Endothelial cell (in vitro differentiated cells): ENCODE measurements around the gene CERKL. TPM values are rescaled to one million over a fixed set of nuclear protein-coding genes. Genes with fewer than 3 reads are reported as not detected.

Experiments
- DNase-seq: peaks from one replicate; pipeline ENCODE4 v3.0.0; 2021; ENCODE audit warnings: low spot score
- H3K27ac Mint-ChIP-seq: one replicate; pipeline ENCODE4 v1.8.0; 2021; ENCODE audit warnings: mixed read lengths, inconsistent platforms; ENCODE audit not compliant: unreplicated experiment
- H3K27me3 Mint-ChIP-seq: one replicate; pipeline ENCODE4 v1.8.0; 2021; ENCODE audit warnings: mild to moderate bottlenecking, moderate library complexity, mixed read lengths, inconsistent platforms; ENCODE audit not compliant: unreplicated experiment
- H3K36me3 Mint-ChIP-seq: one replicate; pipeline ENCODE4 v1.8.0; 2021; ENCODE audit warnings: mild to moderate bottlenecking, low read depth, mixed read lengths, inconsistent platforms; ENCODE audit not compliant: unreplicated experiment
- H3K4me1 Mint-ChIP-seq: one replicate; pipeline ENCODE4 v1.8.0; 2021; ENCODE audit warnings: mild to moderate bottlenecking, mixed read lengths, inconsistent platforms; ENCODE audit not compliant: unreplicated experiment
- H3K4me3 Mint-ChIP-seq: one replicate; pipeline ENCODE4 v1.8.0; 2021; ENCODE audit warnings: mild to moderate bottlenecking, mixed read lengths, inconsistent platforms; ENCODE audit not compliant: unreplicated experiment
- H3K9me3 Mint-ChIP-seq: one replicate; pipeline ENCODE4 v1.8.0; 2021; ENCODE audit warnings: mixed read lengths, inconsistent platforms; ENCODE audit not compliant: unreplicated experiment
- total RNA-seq: library from RNA; stranded (reverse); fragmentation: NEBNext Ultra II Directional; extraction: Animal tissue kit (Norgen Biotek cat#: 25700); gene quantifications from one replicate; pipeline ENCODE4 v1.2.1, GENCODE V29; 2021; ENCODE audit not compliant: unreplicated experiment
- TF ChIP-seq, protein P1 (sequence below): fragments of 200-600 bp; sonication (generic); IDR thresholded peaks from one replicate; pipeline ENCODE4 v1.5.0; 2021; ENCODE audit warnings: antibody characterized with exemption; ENCODE audit not compliant: unreplicated experiment

Gene CERKL
- total RNA-seq, 1 donor from 2014 or later, result 0.08 TPM

DNA sequence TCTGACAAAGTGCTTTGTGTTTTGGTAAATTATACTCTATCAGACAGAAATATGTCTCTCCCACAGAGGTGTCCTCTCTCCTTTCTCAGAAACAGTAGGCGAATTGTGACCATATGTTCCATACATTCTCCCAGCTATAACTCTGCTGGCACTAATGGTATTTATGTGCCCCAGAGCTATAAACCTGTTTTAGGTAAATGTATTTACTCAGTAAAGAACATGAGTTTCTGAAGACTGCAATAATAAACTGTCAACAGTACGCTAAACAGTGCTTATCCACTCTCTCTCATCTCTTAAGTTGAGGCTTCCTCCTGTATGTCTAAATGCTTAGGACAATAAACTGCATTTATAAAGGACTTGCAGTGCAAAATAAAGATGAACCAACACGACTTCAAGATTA lies 141.2 kb downstream of the CERKL start:
- no peak for DNase-seq
- TF ChIP-seq, protein P1, sequence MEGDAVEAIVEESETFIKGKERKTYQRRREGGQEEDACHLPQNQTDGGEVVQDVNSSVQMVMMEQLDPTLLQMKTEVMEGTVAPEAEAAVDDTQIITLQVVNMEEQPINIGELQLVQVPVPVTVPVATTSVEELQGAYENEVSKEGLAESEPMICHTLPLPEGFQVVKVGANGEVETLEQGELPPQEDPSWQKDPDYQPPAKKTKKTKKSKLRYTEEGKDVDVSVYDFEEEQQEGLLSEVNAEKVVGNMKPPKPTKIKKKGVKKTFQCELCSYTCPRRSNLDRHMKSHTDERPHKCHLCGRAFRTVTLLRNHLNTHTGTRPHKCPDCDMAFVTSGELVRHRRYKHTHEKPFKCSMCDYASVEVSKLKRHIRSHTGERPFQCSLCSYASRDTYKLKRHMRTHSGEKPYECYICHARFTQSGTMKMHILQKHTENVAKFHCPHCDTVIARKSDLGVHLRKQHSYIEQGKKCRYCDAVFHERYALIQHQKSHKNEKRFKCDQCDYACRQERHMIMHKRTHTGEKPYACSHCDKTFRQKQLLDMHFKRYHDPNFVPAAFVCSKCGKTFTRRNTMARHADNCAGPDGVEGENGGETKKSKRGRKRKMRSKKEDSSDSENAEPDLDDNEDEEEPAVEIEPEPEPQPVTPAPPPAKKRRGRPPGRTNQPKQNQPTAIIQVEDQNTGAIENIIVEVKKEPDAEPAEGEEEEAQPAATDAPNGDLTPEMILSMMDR, result no peak
- no peaks in the 10 kb centered on the region for H3K36me3 Mint-ChIP-seq
- no peaks in the 10 kb centered on the region for H3K27me3 Mint-ChIP-seq
- no peak overlapping the region for H3K4me3 Mint-ChIP-seq
- no peaks in the 10 kb centered on the region for H3K9me3 Mint-ChIP-seq
- peaks cover 3% of the 10 kb centered on the region for H3K4me1 Mint-ChIP-seq
- no peak overlapping the region for H3K27ac Mint-ChIP-seq

- Mint-ChIP-seq H3K9me3 (no peaks in the 10 kb centered on the region), H3K4me1 (peaks cover 3% of the 10 kb centered on the region), H3K27me3 (no peaks in the 10 kb centered on the region), H3K27ac (no peak overlapping the region), H3K4me3 (no peak overlapping the region), H3K36me3 (no peaks in the 10 kb centered on the region)
- DNase-seq, result no peak
- TF ChIP-seq, protein P1, result no peak
Measured at GRCh38 chr2:181500201-181500600, 156.7 kb downstream of the CERKL start.

GRCh38 chr2:181499231-181499630 lies 157.7 kb downstream of the CERKL start:
- Mint-ChIP-seq H3K27ac (no peak overlapping the region), H3K27me3 (no peaks in the 10 kb centered on the region), H3K4me3 (no peak overlapping the region), H3K9me3 (no peaks in the 10 kb centered on the region), H3K4me1 (peaks cover 3% of the 10 kb centered on the region), H3K36me3 (no peaks in the 10 kb centered on the region)
- no peak for DNase-seq
- TF ChIP-seq, protein P1, result no peak

Other genes starting within 250 kb of the CERKL start
- gene ITGA4, start 199.7 kb downstream of the CERKL start, total RNA-seq, result 5.7 TPM
- gene NEUROD1, start 23.4 kb upstream of the CERKL start, total RNA-seq, result not detected
- gene ITPRID2, start 234.6 kb upstream of the CERKL start, total RNA-seq, result 76.6 TPM